HepG2 (cell line): ENCODE data around the gene PLA2G2A. TPM values are rescaled to one million over a fixed set of nuclear protein-coding genes. Genes with fewer than 3 reads are reported as not detected.
A peak's percentile ranks its signal among the peaks of the same experiment; 100 is the strongest.

Experiments used
- ATF5 ChIP-seq: sonication (generic); formaldehyde crosslinking; IDR thresholded peaks from 2 replicates; pipeline ENCODE4 v1.4.0; 2020; ENCODE audit warnings: mild to moderate bottlenecking, low read depth, missing genetic modification reagents
- FOXO4 ChIP-seq: sonication (generic); formaldehyde crosslinking; conservative IDR thresholded peaks from 2 replicates; pipeline ENCODE4 v1.8.1; 2023; ENCODE audit warnings: missing genetic modification reagents
- FOXP4 ChIP-seq: sonication (generic); formaldehyde crosslinking; IDR thresholded peaks from 2 replicates; pipeline ENCODE4 v1.4.0; 2020; ENCODE audit warnings: missing genetic modification reagents
- HES4 ChIP-seq: sonication (generic); formaldehyde crosslinking; IDR thresholded peaks from 2 replicates; pipeline ENCODE4 v1.9.0; 2021; ENCODE audit warnings: mild to moderate bottlenecking, missing genetic modification reagents, borderline replicate concordance
- HHEX ChIP-seq: IDR thresholded peaks from 2 replicates; pipeline ENCODE4 v1.6.1; 2016; ENCODE audit warnings: control low read depth
- KAT7 ChIP-seq: IDR thresholded peaks from 2 replicates; pipeline ENCODE4 v1.6.1; 2018; ENCODE audit warnings: borderline replicate concordance, missing compliant biosample characterization
- KDM3A ChIP-seq: IDR thresholded peaks from 2 replicates; pipeline ENCODE4 v1.6.1; 2018; ENCODE audit warnings: low read depth, missing compliant biosample characterization
- SIX1 ChIP-seq: sonication (generic); formaldehyde crosslinking; IDR thresholded peaks from 2 replicates; pipeline ENCODE4 v1.4.0; 2020; ENCODE audit warnings: missing genetic modification reagents, borderline replicate concordance
- SMAD3 ChIP-seq: sonication (generic); formaldehyde crosslinking; IDR thresholded peaks from 2 replicates; pipeline ENCODE4 v1.4.0; 2020; ENCODE audit warnings: missing genetic modification reagents
- TBL1XR1 ChIP-seq: fragments of 150-350 bp; IDR thresholded peaks from 2 replicates; pipeline ENCODE4 v1.6.1; 2014; ENCODE audit warnings: borderline replicate concordance, low read length; ENCODE audit not compliant: partially characterized antibody
- ZBTB34 ChIP-seq: sonication (generic); formaldehyde crosslinking; IDR thresholded peaks from 2 replicates; pipeline ENCODE4 v1.8.0; 2022; ENCODE audit warnings: mild to moderate bottlenecking, missing genetic modification reagents
- ZKSCAN1 ChIP-seq: fragments of 150-350 bp; IDR thresholded peaks from 2 replicates; pipeline ENCODE4 v1.6.1; 2014; ENCODE audit warnings: low read length
- ZNF335 ChIP-seq: sonication (generic); formaldehyde crosslinking; IDR thresholded peaks from 2 replicates; pipeline ENCODE4 v1.4.0; 2020; ENCODE audit warnings: missing genetic modification reagents
- ZNF34 ChIP-seq: sonication (generic); formaldehyde crosslinking; IDR thresholded peaks from 2 replicates; pipeline ENCODE4 v1.4.0; 2020; ENCODE audit warnings: mild to moderate bottlenecking, missing genetic modification reagents, borderline replicate concordance
- ZNF383 ChIP-seq: sonication (generic); formaldehyde crosslinking; IDR thresholded peaks from 2 replicates; pipeline ENCODE4 v1.4.0; 2020; ENCODE audit warnings: missing genetic modification reagents, mild to moderate bottlenecking, borderline replicate concordance
- ZNF546 ChIP-seq: sonication (generic); formaldehyde crosslinking; conservative IDR thresholded peaks from 2 replicates; pipeline ENCODE4 v1.8.1; 2023; ENCODE audit warnings: mild to moderate bottlenecking, missing genetic modification reagents
- ZNF598 ChIP-seq: sonication (generic); formaldehyde crosslinking; IDR thresholded peaks from 2 replicates; pipeline ENCODE4 v1.5.1; 2020; ENCODE audit warnings: mild to moderate bottlenecking, missing genetic modification reagents, borderline replicate concordance
- ZNF607 ChIP-seq: sonication (generic); formaldehyde crosslinking; IDR thresholded peaks from 2 replicates; pipeline ENCODE4 v1.5.1; 2020; ENCODE audit warnings: missing genetic modification reagents, mild to moderate bottlenecking, borderline replicate concordance
- ZNF704 ChIP-seq: sonication (generic); formaldehyde crosslinking; IDR thresholded peaks from 2 replicates; pipeline ENCODE4 v1.8.1; 2023; ENCODE audit warnings: mild to moderate bottlenecking, inconsistent platforms, moderate library complexity, missing genetic modification reagents, borderline replicate concordance
- ZNF883 ChIP-seq: sonication (generic); formaldehyde crosslinking; IDR thresholded peaks from 2 replicates; pipeline ENCODE4 v1.5.1; 2020; ENCODE audit warnings: mild to moderate bottlenecking, missing genetic modification reagents; ENCODE audit errors: not compliant biosample characterization
- ZNF891 ChIP-seq: sonication (generic); formaldehyde crosslinking; IDR thresholded peaks from 2 replicates; pipeline ENCODE4 v1.5.0; 2020; ENCODE audit warnings: mild to moderate bottlenecking, missing genetic modification reagents
- ZXDC ChIP-seq: sonication (generic); formaldehyde crosslinking; IDR thresholded peaks from 2 replicates; pipeline ENCODE4 v1.5.0; 2020; ENCODE audit warnings: mild to moderate bottlenecking, missing genetic modification reagents
- polyA plus RNA-seq, 8 experiments: library from polyadenylated mRNA; depleted of rRNA in 3 of 8; stranded (reverse) in 7 of 8; unstranded in 1 of 8; fragments of >200 nt; fragmentation: Illumina TruSeq in 4 of 8; extraction: Trizol in 4 of 8; gene quantifications; 2 replicates each; pipeline versions ENCODE4 v1.2.1 to v1.2.3, GENCODE V29; 2011 to 2016; ENCODE audit warnings: low read depth in 4 of 8, missing spikeins in 1 of 8, mixed read lengths in 1 of 8; ENCODE audit not compliant: insufficient read depth in 1 of 8
- total RNA-seq, 5 experiments: library from RNA; depleted of rRNA; stranded (reverse); fragments of >200 nt; fragmentation: Illumina TruSeq; extraction: Trizol; gene quantifications; 2 replicates each; pipeline ENCODE4 v1.2.3, GENCODE V29; 2016; ENCODE audit warnings: low read depth in 1 of 5

The PLA2G2A gene
- total and polyA plus RNA-seq, 2 of the 13 experiments (the other 11 are each of a cell fraction or from before 2014, with no cell fraction given): 0.35 to 30.3 TPM

GRCh38 chr1:19946331-19946751 lies 33.1 kb downstream of the PLA2G2A start (continued):
- TF ChIP-seq ZNF883 (CRISPR knock-in tag) (no peak), ZNF704 (no peak), TBL1XR1 (no peak), ZBTB34 (no peak), SIX1 (CRISPR knock-in tag) (no peak), KDM3A (CRISPR knock-in tag) (no peak), ZNF891 (CRISPR knock-in tag) (no peak), HHEX (no peak), ZNF607 (CRISPR knock-in tag) (no peak), HES4 (no peak), ZNF598 (CRISPR knock-in tag) (no peak), ZNF383 (CRISPR knock-in tag) (no peak), ZNF34 (no peak), ZXDC (no peak), ATF5 (CRISPR knock-in tag) (no peak), SMAD3 (CRISPR knock-in tag) (no peak), ZKSCAN1 (no peak), KAT7 (CRISPR knock-in tag) (no peak), FOXO4 (CRISPR knock-in tag) (no peak), ZNF546 (no peak), FOXP4 (peak; percentile 45; the same call in 1 of the 2 replicates), ZNF335 (CRISPR knock-in tag) (no peak)
